NT2/D1 (cell line): ENCODE results near the gene ZSWIM3.

Source experiments
- SUZ12 ChIP-seq: IDR thresholded peaks from 2 replicates; pipeline ENCODE4 v1.6.1; 2011; ENCODE audit not compliant: insufficient read length, insufficient read depth; ENCODE audit errors: extremely low read depth
- YY1 ChIP-seq: IDR thresholded peaks from 2 replicates; pipeline ENCODE4 v1.6.1; 2011; ENCODE audit not compliant: insufficient read length, insufficient read depth
- ZNF274 ChIP-seq: IDR thresholded peaks from 2 replicates; pipeline ENCODE4 v1.6.1; 2011; ENCODE audit warnings: mild to moderate bottlenecking, low read depth, low read length

GRCh38 chr20:45848421-45848820 lies 9.0 kb upstream of the ZSWIM3 start:
- TF ChIP-seq SUZ12 = no peak
- TF ChIP-seq ZNF274 = no peak
- no peak for TF ChIP-seq YY1
